Measurements from ENCODE around the gene TMEM198. TPM values are rescaled to one million over a fixed set of nuclear protein-coding genes. Genes with fewer than 3 reads are reported as not detected.

Gene TMEM198
- total and polyA plus RNA-seq, 9 of the 15 experiments (the other 6 are each of a cell fraction or from before 2014, with no cell fraction given), result 0.03 to 3.8 (median 1.0) TPM

- TF ChIP-seq, protein P1, sequence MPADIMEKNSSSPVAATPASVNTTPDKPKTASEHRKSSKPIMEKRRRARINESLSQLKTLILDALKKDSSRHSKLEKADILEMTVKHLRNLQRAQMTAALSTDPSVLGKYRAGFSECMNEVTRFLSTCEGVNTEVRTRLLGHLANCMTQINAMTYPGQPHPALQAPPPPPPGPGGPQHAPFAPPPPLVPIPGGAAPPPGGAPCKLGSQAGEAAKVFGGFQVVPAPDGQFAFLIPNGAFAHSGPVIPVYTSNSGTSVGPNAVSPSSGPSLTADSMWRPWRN (IDR thresholded peaks at IDR 0.05; ENCODE audit: low read depth), result no peak
- TF ChIP-seq, protein P2, sequence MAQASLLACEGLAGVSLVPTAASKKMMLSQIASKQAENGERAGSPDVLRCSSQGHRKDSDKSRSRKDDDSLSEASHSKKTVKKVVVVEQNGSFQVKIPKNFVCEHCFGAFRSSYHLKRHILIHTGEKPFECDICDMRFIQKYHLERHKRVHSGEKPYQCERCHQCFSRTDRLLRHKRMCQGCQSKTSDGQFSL (CRISPR knock-in tag; IDR thresholded peaks at IDR 0.05), result 0 out of 2 replicates have a peak, but pooled peaks have one; percentile 20
- TF ChIP-seq, protein P2 (tag; IDR thresholded peaks at IDR 0.05), result 0 out of 4 replicates have a peak, but pooled peaks of 1 of the 2 experiments have one; percentile 23
- TF ChIP-seq NBN (IDR thresholded peaks at IDR 0.05; ENCODE audit: low read depth) (peak; percentile 66; the same call in 1 of the 2 replicates), PCBP1 (IDR thresholded peaks at IDR 0.05; ENCODE audit: low read depth, low read length, poor library complexity, severe bottlenecking) (no peak), ARID2 (IDR thresholded peaks at IDR 0.05) (peak; percentile 52; the same call in 1 of the 2 replicates), ZNF436 (CRISPR knock-in tag; IDR thresholded peaks at IDR 0.05) (no peak), C11orf30 (IDR thresholded peaks at IDR 0.05; ENCODE audit: low read depth) (no peak), ZNF217 (CRISPR knock-in tag; IDR thresholded peaks at IDR 0.05) (no peak), ZNF551 (CRISPR knock-in tag; IDR thresholded peaks at IDR 0.05) (no peak), ELF4 (CRISPR knock-in tag; IDR thresholded peaks at IDR 0.05) (no peak), TFAP4 (CRISPR knock-in tag; IDR thresholded peaks at IDR 0.05; ENCODE audit: borderline replicate concordance) (peak; percentile 67; the same call in 1 of the 2 replicates), NELFE (IDR thresholded peaks at IDR 0.05; ENCODE audit: insufficient read depth, insufficient read length) (no peak)
- TF ChIP-seq, protein P3, sequence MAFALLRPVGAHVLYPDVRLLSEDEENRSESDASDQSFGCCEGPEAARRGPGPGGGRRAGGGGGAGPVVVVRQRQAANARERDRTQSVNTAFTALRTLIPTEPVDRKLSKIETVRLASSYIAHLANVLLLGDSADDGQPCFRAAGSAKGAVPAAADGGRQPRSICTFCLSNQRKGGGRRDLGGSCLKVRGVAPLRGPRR (CRISPR knock-in tag; IDR thresholded peaks at IDR 0.05), result no peak
- TF ChIP-seq, protein P4, sequence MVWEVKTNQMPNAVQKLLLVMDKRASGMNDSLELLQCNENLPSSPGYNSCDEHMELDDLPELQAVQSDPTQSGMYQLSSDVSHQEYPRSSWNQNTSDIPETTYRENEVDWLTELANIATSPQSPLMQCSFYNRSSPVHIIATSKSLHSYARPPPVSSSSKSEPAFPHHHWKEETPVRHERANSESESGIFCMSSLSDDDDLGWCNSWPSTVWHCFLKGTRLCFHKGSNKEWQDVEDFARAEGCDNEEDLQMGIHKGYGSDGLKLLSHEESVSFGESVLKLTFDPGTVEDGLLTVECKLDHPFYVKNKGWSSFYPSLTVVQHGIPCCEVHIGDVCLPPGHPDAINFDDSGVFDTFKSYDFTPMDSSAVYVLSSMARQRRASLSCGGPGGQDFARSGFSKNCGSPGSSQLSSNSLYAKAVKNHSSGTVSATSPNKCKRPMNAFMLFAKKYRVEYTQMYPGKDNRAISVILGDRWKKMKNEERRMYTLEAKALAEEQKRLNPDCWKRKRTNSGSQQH (CRISPR knock-in tag; IDR thresholded peaks at IDR 0.05), result no peak
- TF ChIP-seq, protein P5, sequence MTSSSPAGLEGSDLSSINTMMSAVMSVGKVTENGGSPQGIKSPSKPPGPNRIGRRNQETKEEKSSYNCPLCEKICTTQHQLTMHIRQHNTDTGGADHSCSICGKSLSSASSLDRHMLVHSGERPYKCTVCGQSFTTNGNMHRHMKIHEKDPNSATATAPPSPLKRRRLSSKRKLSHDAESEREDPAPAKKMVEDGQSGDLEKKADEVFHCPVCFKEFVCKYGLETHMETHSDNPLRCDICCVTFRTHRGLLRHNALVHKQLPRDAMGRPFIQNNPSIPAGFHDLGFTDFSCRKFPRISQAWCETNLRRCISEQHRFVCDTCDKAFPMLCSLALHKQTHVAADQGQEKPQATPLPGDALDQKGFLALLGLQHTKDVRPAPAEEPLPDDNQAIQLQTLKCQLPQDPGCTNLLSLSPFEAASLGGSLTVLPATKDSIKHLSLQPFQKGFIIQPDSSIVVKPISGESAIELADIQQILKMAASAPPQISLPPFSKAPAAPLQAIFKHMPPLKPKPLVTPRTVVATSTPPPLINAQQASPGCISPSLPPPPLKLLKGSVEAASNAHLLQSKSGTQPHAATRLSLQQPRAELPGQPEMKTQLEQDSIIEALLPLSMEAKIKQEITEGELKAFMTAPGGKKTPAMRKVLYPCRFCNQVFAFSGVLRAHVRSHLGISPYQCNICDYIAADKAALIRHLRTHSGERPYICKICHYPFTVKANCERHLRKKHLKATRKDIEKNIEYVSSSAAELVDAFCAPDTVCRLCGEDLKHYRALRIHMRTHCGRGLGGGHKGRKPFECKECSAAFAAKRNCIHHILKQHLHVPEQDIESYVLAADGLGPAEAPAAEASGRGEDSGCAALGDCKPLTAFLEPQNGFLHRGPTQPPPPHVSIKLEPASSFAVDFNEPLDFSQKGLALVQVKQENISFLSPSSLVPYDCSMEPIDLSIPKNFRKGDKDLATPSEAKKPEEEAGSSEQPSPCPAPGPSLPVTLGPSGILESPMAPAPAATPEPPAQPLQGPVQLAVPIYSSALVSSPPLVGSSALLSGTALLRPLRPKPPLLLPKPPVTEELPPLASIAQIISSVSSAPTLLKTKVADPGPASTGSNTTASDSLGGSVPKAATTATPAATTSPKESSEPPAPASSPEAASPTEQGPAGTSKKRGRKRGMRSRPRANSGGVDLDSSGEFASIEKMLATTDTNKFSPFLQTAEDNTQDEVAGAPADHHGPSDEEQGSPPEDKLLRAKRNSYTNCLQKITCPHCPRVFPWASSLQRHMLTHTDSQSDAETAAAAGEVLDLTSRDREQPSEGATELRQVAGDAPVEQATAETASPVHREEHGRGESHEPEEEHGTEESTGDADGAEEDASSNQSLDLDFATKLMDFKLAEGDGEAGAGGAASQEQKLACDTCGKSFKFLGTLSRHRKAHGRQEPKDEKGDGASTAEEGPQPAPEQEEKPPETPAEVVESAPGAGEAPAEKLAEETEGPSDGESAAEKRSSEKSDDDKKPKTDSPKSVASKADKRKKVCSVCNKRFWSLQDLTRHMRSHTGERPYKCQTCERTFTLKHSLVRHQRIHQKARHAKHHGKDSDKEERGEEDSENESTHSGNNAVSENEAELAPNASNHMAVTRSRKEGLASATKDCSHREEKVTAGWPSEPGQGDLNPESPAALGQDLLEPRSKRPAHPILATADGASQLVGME (CRISPR knock-in tag; IDR thresholded peaks at IDR 0.05), result no peak
Measured at GRCh38 chr2:219521066-219521880, 22.6 kb upstream of the TMEM198 start (continued).

All from K562 (cell line).